Coronary artery (tissue), 2 donors: ENCODE data around the gene ZNF786.

Source experiments
- DNase-seq: peaks from one replicate; pipeline ENCODE4 v3.0.0-alpha.2; 2017; ENCODE audit warnings: low spot score
- H3K27ac ChIP-seq, 2 donors: fragments of 200-600 bp; sonication (generic); one replicate each; pipeline ENCODE4 v1.5.1; 2016 to 2019
- H3K4me3 ChIP-seq: fragments of 200-600 bp; sonication (generic); 2 replicates; pipeline ENCODE4 v1.5.1; 2016; ENCODE audit warnings: mild to moderate bottlenecking, moderate library complexity
- TF ChIP-seq, protein P1 (sequence below): fragments of 200-600 bp; sonication (generic); IDR thresholded peaks from one replicate; pipeline ENCODE4 v1.5.1; 2019; ENCODE audit warnings: antibody characterized with exemption

The ZNF786 gene, protein sequence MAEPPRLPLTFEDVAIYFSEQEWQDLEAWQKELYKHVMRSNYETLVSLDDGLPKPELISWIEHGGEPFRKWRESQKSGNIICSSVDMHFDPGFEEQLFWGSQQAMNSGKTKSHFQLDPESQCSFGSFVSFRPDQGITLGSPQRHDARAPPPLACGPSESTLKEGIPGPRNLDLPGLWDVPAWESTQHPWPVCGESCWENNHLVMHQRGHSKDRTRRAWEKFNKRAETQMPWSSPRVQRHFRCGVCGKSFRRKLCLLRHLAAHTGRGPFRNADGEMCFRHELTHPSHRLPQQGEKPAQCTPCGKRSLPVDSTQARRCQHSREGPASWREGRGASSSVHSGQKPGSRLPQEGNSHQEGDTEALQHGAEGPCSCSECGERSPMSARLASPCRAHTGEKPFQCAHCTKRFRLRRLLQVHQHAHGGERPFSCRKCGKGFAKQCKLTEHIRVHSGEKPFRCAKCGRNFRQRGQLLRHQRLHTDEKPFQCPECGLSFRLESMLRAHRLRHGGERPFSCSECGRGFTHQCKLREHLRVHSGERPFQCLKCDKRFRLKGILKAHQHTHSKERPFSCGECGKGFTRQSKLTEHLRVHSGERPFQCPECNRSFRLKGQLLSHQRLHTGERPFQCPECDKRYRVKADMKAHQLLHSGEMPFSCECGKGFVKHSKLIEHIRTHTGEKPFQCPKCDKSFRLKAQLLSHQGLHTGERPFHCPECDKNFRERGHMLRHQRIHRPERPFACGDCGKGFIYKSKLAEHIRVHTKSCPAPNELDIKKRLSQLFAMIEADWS

DNA sequence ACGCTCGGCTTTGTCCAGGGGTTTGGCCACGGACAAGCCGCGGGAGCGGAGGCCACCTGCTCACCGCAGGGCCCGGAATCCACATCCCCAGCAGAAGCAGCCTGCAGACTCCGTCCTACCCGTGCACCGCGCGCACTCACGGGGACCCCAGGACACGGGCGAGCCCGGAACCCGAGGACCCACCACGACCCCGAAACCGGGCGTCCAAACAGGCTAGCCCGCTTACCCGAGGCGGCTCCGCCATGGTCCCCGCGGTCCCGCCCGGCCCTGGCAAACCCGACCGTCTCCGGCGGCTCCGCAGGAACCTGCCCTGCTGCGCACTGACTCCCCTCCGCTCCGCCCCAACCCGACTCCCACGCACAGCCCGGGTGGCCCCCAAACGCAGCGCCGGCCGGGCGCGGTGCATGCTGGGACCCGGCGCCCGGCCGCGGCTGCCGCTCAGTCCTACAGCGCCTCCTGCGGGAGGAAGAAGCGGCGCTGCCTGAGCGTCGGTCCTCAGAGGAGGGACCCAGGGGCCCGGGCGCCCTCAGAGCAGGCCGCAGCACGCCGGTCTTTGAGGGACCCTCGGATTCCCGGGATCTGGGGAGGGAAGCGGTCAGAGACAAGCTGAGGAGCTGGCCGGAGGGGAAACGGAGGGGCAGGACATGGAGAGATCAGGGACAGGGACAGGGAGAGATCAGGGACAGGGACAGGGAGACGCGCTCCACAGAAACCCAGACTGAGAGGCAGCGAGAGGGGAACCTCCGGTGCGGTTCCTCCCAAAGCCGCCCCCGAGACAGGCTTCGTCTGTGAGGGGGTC lies at the start of gene ZNF786:
Gene ZNF786 (minus strand): TSS at position 322 of the 799 bp plus-strand sequence. CDS start 78 bp downstream, at position 244.
- H3K27ac ChIP-seq: peak within 1 kb of the TSS; percentile 96 to 97
- peak within 1 kb of the TSS; percentile 90 for H3K4me3 ChIP-seq
- peak; percentile 89 for DNase-seq
- TF ChIP-seq, protein P1, sequence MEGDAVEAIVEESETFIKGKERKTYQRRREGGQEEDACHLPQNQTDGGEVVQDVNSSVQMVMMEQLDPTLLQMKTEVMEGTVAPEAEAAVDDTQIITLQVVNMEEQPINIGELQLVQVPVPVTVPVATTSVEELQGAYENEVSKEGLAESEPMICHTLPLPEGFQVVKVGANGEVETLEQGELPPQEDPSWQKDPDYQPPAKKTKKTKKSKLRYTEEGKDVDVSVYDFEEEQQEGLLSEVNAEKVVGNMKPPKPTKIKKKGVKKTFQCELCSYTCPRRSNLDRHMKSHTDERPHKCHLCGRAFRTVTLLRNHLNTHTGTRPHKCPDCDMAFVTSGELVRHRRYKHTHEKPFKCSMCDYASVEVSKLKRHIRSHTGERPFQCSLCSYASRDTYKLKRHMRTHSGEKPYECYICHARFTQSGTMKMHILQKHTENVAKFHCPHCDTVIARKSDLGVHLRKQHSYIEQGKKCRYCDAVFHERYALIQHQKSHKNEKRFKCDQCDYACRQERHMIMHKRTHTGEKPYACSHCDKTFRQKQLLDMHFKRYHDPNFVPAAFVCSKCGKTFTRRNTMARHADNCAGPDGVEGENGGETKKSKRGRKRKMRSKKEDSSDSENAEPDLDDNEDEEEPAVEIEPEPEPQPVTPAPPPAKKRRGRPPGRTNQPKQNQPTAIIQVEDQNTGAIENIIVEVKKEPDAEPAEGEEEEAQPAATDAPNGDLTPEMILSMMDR: peak; percentile 91

DNA sequence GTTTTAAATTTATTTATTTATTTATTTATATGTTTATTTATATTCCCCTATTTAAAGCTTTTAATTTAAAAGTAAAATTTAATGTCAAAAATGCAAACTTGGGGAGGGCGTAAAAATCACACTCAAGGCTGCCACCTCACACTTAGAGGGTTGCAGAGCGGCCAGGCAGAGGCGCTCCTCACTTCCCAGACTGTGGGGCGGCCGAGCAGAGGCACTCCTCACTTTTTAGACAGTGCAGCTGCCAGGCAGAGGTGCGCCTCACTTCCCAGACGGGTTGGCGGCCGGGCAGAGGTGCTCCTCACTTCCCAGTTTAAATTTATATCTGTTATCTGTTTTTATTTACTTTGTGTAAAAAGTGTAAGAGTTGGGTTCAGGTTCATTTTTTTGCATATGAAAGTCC lies 45.6 kb upstream of the ZNF786 start:
- no peak for DNase-seq

DNA sequence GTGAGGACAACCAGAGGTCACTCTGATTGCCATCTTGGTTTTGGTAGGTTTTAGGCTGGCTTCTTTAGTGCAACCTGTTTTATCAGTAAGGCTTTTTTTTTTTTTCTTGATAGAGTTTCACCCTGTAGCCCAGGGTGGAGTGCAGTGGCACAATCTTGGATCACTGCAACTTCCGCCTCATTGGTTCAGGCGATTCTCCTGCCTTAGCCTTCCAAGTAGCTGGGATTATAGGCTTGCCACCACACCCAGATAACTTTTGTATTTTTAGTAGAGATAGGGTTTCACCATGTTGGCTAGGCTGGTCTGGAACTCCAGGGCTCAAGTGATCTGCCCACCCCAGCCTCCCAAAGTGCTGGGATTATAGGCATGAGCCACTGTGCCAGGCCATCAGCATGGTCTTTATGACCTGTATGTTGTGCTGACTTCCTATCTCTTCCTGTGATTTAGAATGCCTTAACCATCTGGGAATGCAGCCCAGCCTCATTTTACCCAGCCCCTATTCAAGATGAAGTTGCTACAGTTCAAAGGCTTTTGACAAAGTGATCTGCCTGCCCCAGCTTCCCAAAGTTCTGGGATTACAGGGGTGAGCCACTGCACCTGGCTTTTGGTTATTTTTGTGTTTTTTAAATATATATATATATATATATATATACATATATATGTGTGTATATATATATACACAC lies 42.7 kb upstream of the ZNF786 start:
- DNase-seq: no peak
- TF ChIP-seq, protein P1: no peak
- Histone ChIP-seq H3K27ac (no peak overlapping the region), H3K4me3 (no peak overlapping the region)

More for the DNA sequence above, 45.6 kb upstream of the ZNF786 start:
- TF ChIP-seq, protein P1: no peak
- Histone ChIP-seq H3K27ac (no peak overlapping the region), H3K4me3 (no peak overlapping the region)

DNA sequence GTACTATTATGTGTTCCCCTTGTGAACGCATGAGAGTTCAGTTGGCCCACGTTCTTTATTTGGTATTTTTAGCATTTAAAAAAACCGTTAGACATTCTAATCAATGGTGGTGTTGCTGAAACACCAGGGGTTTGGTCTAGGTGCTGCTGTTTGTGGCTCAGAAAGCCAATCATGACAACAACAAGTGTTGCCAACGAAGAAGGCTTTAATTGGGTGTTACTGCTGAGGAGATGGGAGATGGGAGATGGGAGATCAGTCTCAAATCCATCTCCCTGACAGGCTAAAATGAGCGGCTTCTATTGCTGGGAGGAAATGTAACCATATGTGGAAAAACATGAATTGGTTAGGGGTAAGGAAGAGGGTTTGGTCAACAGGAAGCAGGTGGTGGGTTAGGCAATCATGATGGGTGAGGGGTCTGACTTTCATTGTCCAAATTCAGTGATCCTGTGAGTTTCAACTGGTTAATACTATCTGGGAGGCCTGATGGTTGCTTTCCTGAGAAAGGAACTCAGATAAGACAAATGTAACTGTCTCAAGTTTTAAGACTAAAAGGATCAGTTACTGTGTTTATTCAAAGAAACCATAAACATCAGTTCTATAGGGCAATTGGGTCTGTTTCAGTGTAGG lies 40.2 kb upstream of the ZNF786 start:
- no peak overlapping the region for H3K27ac ChIP-seq
- TF ChIP-seq, protein P1: no peak
- no peak overlapping the region for H3K4me3 ChIP-seq
- no peak for DNase-seq

DNA sequence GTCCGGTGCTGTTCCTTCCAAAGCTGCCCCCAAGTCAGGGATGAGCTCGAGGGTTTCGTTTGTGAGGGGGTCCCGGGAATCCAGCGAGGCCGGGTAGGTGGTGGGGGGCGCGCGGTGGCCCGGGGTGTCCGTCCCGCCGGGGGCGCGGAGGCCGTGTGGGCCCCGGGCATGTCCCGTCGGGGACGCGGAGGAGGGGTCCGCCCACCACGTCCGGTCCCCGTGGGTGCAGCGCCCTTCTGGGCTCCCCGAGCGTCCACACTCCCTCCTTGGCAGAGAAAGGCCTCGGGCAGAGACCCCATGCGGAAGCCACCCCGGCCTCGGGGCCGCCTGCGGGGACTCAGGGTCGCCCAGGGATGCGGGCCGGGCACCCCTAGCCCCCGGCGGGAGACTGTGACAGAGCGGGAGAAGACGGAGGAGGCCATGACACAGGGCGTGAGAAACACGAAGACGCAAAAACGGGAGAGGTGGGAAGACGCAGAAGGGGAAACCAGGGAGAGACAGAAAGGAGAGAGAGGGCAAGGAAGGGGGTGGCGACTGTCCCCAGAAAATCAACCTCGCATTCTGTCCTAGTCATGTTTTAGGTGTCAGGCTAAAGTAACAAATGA lies 36.2 kb upstream of the ZNF786 start:
- peak; percentile 82 for DNase-seq
- TF ChIP-seq, protein P1: no peak
- peak overlapping the region; percentile 95 to 99 for H3K27ac ChIP-seq
- H3K4me3 ChIP-seq: peak overlapping the region; percentile 97
